IMR-90 (cell line): ENCODE measurements around the gene SLIT3. TPM values are rescaled to one million over a fixed set of nuclear protein-coding genes. Genes with fewer than 3 reads are reported as not detected.

Source experiments
- ATAC-seq: fragments of 200-7000 bp; cut with Tn5 transposase; 2 replicates; pipeline ENCODE4 v1.9.1; 2020; ENCODE audit warnings: low read depth, mild to moderate bottlenecking, moderate library complexity
- BruUV-seq: library from RNA; stranded (reverse); fragments of 400-500 nt; replicated peaks from 2 replicates; lab custom pipeline; 2021; lab: Mats Ljungman, UMichigan
- CTCF ChIA-PET: fragments of 300-600 bp; formaldehyde crosslinking; extraction: SDS; loops from one replicate; lab custom pipeline; 2021; ENCODE audit warnings: antibody characterized with exemption; lab: Yijun Ruan, JAX
- POLR2A ChIA-PET: fragments of 300-600 bp; sonication (Branson Sonifier 250); formaldehyde crosslinking; loops from one replicate; lab custom pipeline; 2022; ENCODE audit warnings: antibody characterized with exemption; ENCODE audit not compliant: unreplicated experiment; lab: Charles Lee
- DNase-seq: peaks from one replicate; pipeline ENCODE4 v3.0.0; 2013
- H2AFZ ChIP-seq: replicated peaks from 2 replicates; pipeline ENCODE3; 2013; ENCODE audit warnings: low read length, mild to moderate bottlenecking; ENCODE audit not compliant: poor library complexity
- H2AK5ac ChIP-seq: 2 replicates; pipeline ENCODE4 v1.6.1; 2013; ENCODE audit warnings: low read depth, low read length, inconsistent platforms
- H2AK9ac ChIP-seq: replicated peaks from 2 replicates; pipeline ENCODE3; 2013; ENCODE audit warnings: mild to moderate bottlenecking, low read depth, low read length, moderate library complexity; ENCODE audit not compliant: poor library complexity
- H2BK120ac ChIP-seq: 2 replicates; pipeline ENCODE4 v1.6.1; 2013; ENCODE audit warnings: low read depth, low read length, inconsistent platforms
- H2BK15ac ChIP-seq: 3 replicates; pipeline ENCODE4 v1.6.1; 2013; ENCODE audit warnings: low read depth, low read length, inconsistent platforms
- H2BK20ac ChIP-seq: 2 replicates; pipeline ENCODE4 v1.6.1; 2013; ENCODE audit warnings: low read depth, mild to moderate bottlenecking, inconsistent platforms, low read length, moderate library complexity
- H2BK5ac ChIP-seq: 2 replicates; pipeline ENCODE4 v1.6.1; 2013; ENCODE audit warnings: mild to moderate bottlenecking, low read depth, low read length, inconsistent platforms; ENCODE audit not compliant: poor library complexity, severe bottlenecking
- H3K14ac ChIP-seq: replicated peaks from 2 replicates; pipeline ENCODE4 v1.6.1; 2013; ENCODE audit warnings: low read depth, low read length, inconsistent platforms
- H3K18ac ChIP-seq: 2 replicates; pipeline ENCODE4 v1.6.1; 2013; ENCODE audit warnings: low read depth, low read length, control low read depth
- H3K23ac ChIP-seq: 2 replicates; pipeline ENCODE4 v1.6.1; 2013; ENCODE audit warnings: low read depth, low read length, inconsistent platforms
- H3K27ac ChIP-seq: 2 replicates; pipeline ENCODE4 v1.5.1; 2013; ENCODE audit warnings: mild to moderate bottlenecking, control low read depth, low read length; ENCODE audit not compliant: insufficient read depth
- H3K27me3 ChIP-seq: 2 replicates; pipeline ENCODE4 v1.6.1; 2013; ENCODE audit warnings: low read length; ENCODE audit not compliant: control insufficient read depth, insufficient read depth
- H3K36me3 ChIP-seq: 2 replicates; pipeline ENCODE4 v1.6.1; 2013; ENCODE audit warnings: low read length, mixed read lengths; ENCODE audit not compliant: control insufficient read depth, insufficient read depth
- H3K4ac ChIP-seq: 2 replicates; pipeline ENCODE4 v1.6.1; 2013; ENCODE audit warnings: low read depth, low read length, inconsistent platforms
- H3K4me1 ChIP-seq: 2 replicates; pipeline ENCODE4 v1.6.1; 2013; ENCODE audit warnings: low read length, mixed read lengths; ENCODE audit not compliant: control insufficient read depth, insufficient read depth
- H3K4me2 ChIP-seq: 2 replicates; pipeline ENCODE4 v1.6.1; 2013; ENCODE audit warnings: low read depth, mild to moderate bottlenecking, control low read depth, low read length, moderate library complexity
- H3K4me3 ChIP-seq: 2 replicates; pipeline ENCODE4 v1.5.1; 2013; ENCODE audit warnings: low read depth, mild to moderate bottlenecking, control low read depth, low read length, moderate library complexity; ENCODE audit not compliant: insufficient read depth
- H3K56ac ChIP-seq: 2 replicates; pipeline ENCODE4 v1.6.1; 2013; ENCODE audit warnings: low read length, inconsistent platforms; ENCODE audit not compliant: insufficient read depth; ENCODE audit errors: extremely low read depth
- H3K79me1 ChIP-seq, 2 experiments: 2 replicates each; pipeline ENCODE4 v1.6.1; 2013; ENCODE audit warnings: low read length in 2 of 2, inconsistent platforms in 1 of 2, low read depth in 1 of 2
- H3K9ac ChIP-seq: 2 replicates; pipeline ENCODE4 v1.6.1; 2013; ENCODE audit warnings: low read depth, low read length, control low read depth
- H3K9me1 ChIP-seq: 2 replicates; pipeline ENCODE4 v1.6.1; 2013; ENCODE audit warnings: low read length, inconsistent platforms; ENCODE audit not compliant: insufficient read depth
- H3K9me3 ChIP-seq: 2 replicates; pipeline ENCODE4 v1.6.1; 2013; ENCODE audit warnings: low read length; ENCODE audit not compliant: control insufficient read depth, insufficient read depth
- H4K20me1 ChIP-seq: 2 replicates; pipeline ENCODE4 v1.6.1; 2013; ENCODE audit warnings: low read length, inconsistent platforms; ENCODE audit not compliant: insufficient read depth
- H4K5ac ChIP-seq: 2 replicates; pipeline ENCODE4 v1.6.1; 2013; ENCODE audit warnings: mild to moderate bottlenecking, low read depth, low read length, control low read depth
- H4K8ac ChIP-seq, 2 experiments: 2 replicates each; pipeline ENCODE4 v1.6.1; 2013; ENCODE audit warnings: low read depth in 2 of 2, low read length in 2 of 2, control low read depth in 1 of 2, inconsistent platforms in 1 of 2
- H4K91ac ChIP-seq: 2 replicates; pipeline ENCODE4 v1.6.1; 2013; ENCODE audit warnings: low read depth, low read length, inconsistent platforms; ENCODE audit not compliant: insufficient read depth
- CEBPB ChIP-seq: IDR thresholded peaks from 2 replicates; pipeline ENCODE4 v1.6.1; 2012; ENCODE audit warnings: low read depth, low read length, improper control_type of control experiment
- MAFK ChIP-seq: IDR thresholded peaks from 2 replicates; pipeline ENCODE4 v1.6.1; 2012; ENCODE audit warnings: low read depth, low read length, improper control_type of control experiment
- NFE2L2 ChIP-seq: fragments of 150-350 bp; IDR thresholded peaks from 2 replicates; pipeline ENCODE4 v1.6.1; 2016; ENCODE audit warnings: low read depth, mild to moderate bottlenecking, low read length
- RCOR1 ChIP-seq: IDR thresholded peaks from 2 replicates; pipeline ENCODE4 v1.6.1; 2012; ENCODE audit warnings: mild to moderate bottlenecking, low read length, improper control_type of control experiment; ENCODE audit not compliant: insufficient replicate concordance
- SMC3 ChIP-seq: fragments of 150-350 bp; IDR thresholded peaks from 2 replicates; pipeline ENCODE4 v1.6.1; 2016; ENCODE audit warnings: low read depth, mild to moderate bottlenecking, antibody characterized with exemption, low read length, moderate library complexity
- WGBS, 2 experiments: methylation state at CpG; one replicate each; pipeline versions ENCODE4 v1.1.5 to v1.1.7; 2013; ENCODE audit warnings: missing lambda C conversion rate in 2 of 2; ENCODE audit not compliant: insufficient read length in 1 of 2; ENCODE audit errors: extremely low coverage in 2 of 2; 5-methylcytosine and 5-hydroxymethylcytosine counted together
- dilution Hi-C: fragments of 300-500 bp; cut with HindIII; formaldehyde crosslinking; loops from one replicate; pipeline ENCODE4 v1.14.3; 2018; ENCODE audit warnings: low sequenced_read_pairs; ENCODE audit not compliant: unreplicated experiment
- in situ Hi-C: fragments of 300-500 bp; cut with MboI; formaldehyde crosslinking; loops from 3 replicates; pipeline ENCODE4 v1.14.3; 2019; ENCODE audit warnings: low sequenced_read_pairs, inconsistent platforms, mixed read lengths
- intact Hi-C: fragments of 100-400 bp; cut with micrococcal nuclease; formaldehyde crosslinking; loops from 2 replicates; pipeline ENCODE4 v1.10.0; 2022
- polyA plus RNA-seq, 3 experiments: library from polyadenylated mRNA; depleted of rRNA; stranded (reverse); fragments of >200 nt; gene quantifications; 2 replicates each; pipeline ENCODE4 v1.2.3, GENCODE V29; 2012; ENCODE audit warnings: low replicate concordance in 1 of 3
- total RNA-seq: library from RNA; depleted of rRNA; stranded (reverse); fragments of >200 nt; gene quantifications from 2 replicates; pipeline ENCODE4 v1.2.3, GENCODE V29; 2012

SLIT3 gene
- total and polyA plus RNA-seq, 2 of the 4 experiments (the other 2 are of a cell fraction) = 0.18 to 0.50 TPM

DNA sequence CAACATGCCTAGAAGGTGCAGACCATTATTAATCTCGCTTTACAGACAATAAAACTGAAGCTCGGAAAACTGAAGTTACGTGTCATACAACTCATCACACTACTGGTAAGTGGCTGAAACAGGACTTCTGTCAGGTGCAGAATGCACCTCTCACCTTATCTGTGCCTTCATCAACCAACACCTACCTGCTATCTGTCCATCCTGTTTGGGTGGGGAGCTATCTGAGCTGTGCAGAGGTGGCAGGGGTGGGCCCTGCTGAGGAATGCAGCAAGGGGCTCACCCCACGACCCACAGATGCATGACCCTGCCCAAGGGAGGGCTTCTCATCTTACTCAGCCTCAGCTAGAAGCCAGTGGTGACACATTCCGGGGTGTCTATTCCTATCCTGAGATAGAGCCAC lies 81.6 kb downstream of the SLIT3 start:
- H3K36me3 ChIP-seq = no peaks in the 10 kb centered on the region
- H4K20me1 ChIP-seq = no peaks in the 10 kb centered on the region
- H4K91ac ChIP-seq = no peak overlapping the region
- H3K4me3 ChIP-seq = no peak overlapping the region
- dilution Hi-C loops = no loop called here
- no peak overlapping the region for H3K9ac ChIP-seq
- TF ChIP-seq NFE2L2 (no peak), SMC3 (no peak), RCOR1 (no peak), CEBPB (no peak), MAFK (no peak)
- no peak overlapping the region for H3K4me2 ChIP-seq
- H4K5ac ChIP-seq = no peak overlapping the region
- H3K14ac ChIP-seq = no peak overlapping the region
- no peak overlapping the region for H2BK120ac ChIP-seq
- WGBS, 2 experiments = 87% methylated on average over 3 of the region's 5 CpGs; no CpG with 5 or more reads in 1 of the 2 experiments
- H2AFZ ChIP-seq = no peak overlapping the region
- no peaks in the 10 kb centered on the region for H3K9me1 ChIP-seq
- H3K4me1 ChIP-seq = no peaks in the 10 kb centered on the region
- no peak overlapping the region for H2AK5ac ChIP-seq
- ATAC-seq = no peak
- no peak overlapping the region for H4K8ac ChIP-seq
- no peak overlapping the region for H2BK15ac ChIP-seq
- H3K27me3 ChIP-seq = no peaks in the 10 kb centered on the region
- H2BK5ac ChIP-seq = no peak overlapping the region
- H2AK9ac ChIP-seq = no peak overlapping the region
- BruUV-seq = no TSS peak
- no peak overlapping the region for H3K56ac ChIP-seq
- no peak overlapping the region for H3K23ac ChIP-seq
- H3K4ac ChIP-seq = no peak overlapping the region
- H3K27ac ChIP-seq = no peak overlapping the region
- H3K9me3 ChIP-seq = peaks cover 12% of the 10 kb centered on the region
- H2BK20ac ChIP-seq = no peak overlapping the region
- POLR2A ChIA-PET = no interaction called here
- H3K18ac ChIP-seq = no peak overlapping the region
- H3K79me1 ChIP-seq = no peaks in the 10 kb centered on the region
- no peak for DNase-seq
- intact Hi-C loops = no loop called here
- in situ Hi-C loops = no loop called here
- CTCF ChIA-PET = no interaction called here
